C4-2B (cell line): Measurements from ENCODE around the gene HOXA6.

ENCODE experiments used
- ZFX ChIP-seq: fragments of 450-650 bp; IDR thresholded peaks from 2 replicates; pipeline ENCODE4 v1.6.1; 2017
- TF ChIP-seq, protein P1 (sequence below): fragments of 450-650 bp; conservative IDR thresholded peaks from 2 replicates; pipeline ENCODE4 v1.5.1; 2017; ENCODE audit warnings: mild to moderate bottlenecking

DNA sequence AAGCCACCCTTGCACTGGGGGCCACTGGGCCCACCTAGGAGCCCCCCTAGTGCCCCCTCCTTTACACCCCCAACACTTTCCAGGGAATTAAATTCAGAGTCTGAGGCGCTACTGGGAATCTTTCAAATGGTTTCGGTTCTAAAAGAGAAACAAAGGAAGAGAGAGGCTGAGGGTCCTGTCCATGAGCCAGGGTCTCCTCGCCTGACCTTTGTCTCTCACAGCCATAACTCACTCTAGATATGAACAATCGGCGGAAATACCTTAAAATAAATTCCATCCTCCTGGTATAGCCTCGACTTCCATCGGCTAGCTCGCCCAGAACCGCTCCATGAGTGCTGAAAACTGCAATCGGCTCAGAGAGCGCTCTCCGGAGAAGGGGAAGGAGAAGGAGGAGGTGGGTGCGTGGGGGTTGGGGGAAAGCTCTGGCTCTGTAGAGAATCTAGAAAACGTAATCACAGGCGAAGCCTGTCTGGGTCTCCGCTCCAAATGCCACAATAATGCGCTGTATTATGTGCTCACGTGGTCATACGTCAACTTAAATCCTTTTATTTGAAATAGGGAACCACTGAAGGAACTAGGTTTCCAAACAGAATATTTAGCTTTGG lies 29.6 kb downstream of the HOXA6 start:
- TF ChIP-seq, protein P1, sequence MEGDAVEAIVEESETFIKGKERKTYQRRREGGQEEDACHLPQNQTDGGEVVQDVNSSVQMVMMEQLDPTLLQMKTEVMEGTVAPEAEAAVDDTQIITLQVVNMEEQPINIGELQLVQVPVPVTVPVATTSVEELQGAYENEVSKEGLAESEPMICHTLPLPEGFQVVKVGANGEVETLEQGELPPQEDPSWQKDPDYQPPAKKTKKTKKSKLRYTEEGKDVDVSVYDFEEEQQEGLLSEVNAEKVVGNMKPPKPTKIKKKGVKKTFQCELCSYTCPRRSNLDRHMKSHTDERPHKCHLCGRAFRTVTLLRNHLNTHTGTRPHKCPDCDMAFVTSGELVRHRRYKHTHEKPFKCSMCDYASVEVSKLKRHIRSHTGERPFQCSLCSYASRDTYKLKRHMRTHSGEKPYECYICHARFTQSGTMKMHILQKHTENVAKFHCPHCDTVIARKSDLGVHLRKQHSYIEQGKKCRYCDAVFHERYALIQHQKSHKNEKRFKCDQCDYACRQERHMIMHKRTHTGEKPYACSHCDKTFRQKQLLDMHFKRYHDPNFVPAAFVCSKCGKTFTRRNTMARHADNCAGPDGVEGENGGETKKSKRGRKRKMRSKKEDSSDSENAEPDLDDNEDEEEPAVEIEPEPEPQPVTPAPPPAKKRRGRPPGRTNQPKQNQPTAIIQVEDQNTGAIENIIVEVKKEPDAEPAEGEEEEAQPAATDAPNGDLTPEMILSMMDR = no peak
- no peak for TF ChIP-seq ZFX
